ENCODE data around the gene SIPA1L3.

Gene SIPA1L3

DNA sequence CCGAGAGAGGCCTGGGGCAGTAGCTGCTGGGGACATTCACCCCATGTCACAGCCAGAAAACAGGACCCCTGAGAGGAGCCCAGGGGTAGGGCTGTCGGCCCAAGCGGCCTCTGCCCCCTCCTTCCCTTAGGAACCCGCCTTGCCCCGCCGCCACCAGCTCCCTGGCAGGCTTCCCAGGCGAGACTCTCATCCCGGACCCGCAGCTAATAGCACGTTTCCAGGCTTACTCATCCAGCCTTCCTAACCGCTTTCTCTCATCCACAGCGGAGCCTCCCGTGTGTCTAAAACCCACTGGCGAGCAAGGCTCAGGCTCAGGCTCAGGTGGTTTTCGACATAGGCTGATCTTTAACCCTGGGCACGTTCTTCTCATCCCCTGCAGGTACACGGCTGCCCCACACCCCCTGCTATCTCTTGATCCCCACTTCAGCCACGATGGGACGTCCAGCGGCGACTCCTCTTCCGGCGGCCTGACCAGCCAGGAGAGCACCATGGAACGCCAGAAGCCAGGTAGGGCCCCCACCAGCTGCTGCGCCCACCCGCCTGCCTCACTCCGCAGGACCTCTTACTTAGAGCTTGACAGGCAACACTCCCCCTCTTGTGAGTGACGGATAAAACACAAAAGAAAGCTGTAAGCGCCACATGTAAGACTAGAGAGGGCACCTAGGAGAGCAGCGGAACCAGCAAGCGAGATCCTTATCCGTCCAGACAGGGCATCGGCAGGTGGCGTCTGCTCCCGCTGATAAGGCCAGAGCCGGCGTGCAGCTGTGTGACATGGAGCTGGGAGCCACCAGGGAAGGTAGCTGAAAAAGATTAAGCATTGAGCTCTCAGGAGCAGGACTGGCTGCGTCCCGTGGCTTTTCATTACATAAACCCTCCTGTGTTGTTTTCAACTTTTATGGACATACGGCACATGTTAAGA is 245.7 kb downstream of the SIPA1L3 start:
- H3K4me3 ChIP-seq (ENCODE audit: low read length), result no peak overlapping the region
- DNase-seq (ENCODE audit: low read depth), result no peak

DNA sequence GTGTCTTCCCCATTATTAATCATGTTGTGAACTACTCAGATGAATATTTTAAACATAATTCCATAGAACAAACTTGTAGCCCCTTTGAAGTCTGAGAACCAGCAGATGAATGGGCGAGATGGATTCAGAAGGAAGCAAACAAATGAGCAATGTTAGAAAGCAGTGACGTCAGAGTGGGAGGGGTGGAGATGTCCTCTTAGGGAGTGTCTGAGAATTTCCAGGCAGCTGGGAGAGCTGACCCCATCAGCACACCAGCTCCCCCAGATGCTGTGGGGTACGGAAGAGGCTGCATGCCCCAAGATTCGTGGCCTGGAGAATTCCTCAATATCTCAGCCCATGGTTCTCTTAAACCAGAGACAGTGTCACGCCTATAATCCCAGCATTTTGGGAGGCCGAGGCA is 248.4 kb downstream of the SIPA1L3 start:
- TF ChIP-seq, protein P1, sequence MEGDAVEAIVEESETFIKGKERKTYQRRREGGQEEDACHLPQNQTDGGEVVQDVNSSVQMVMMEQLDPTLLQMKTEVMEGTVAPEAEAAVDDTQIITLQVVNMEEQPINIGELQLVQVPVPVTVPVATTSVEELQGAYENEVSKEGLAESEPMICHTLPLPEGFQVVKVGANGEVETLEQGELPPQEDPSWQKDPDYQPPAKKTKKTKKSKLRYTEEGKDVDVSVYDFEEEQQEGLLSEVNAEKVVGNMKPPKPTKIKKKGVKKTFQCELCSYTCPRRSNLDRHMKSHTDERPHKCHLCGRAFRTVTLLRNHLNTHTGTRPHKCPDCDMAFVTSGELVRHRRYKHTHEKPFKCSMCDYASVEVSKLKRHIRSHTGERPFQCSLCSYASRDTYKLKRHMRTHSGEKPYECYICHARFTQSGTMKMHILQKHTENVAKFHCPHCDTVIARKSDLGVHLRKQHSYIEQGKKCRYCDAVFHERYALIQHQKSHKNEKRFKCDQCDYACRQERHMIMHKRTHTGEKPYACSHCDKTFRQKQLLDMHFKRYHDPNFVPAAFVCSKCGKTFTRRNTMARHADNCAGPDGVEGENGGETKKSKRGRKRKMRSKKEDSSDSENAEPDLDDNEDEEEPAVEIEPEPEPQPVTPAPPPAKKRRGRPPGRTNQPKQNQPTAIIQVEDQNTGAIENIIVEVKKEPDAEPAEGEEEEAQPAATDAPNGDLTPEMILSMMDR (conservative IDR thresholded peaks at IDR 0.05; ENCODE audit: low read length), result no peak
- DNase-seq (ENCODE audit: low read depth), result no peak
- H3K4me3 ChIP-seq (ENCODE audit: low read length), result no peak overlapping the region

More for the DNA sequence above, 245.7 kb downstream of the SIPA1L3 start:
- TF ChIP-seq, protein P1 (conservative IDR thresholded peaks at IDR 0.05; ENCODE audit: low read length), result no peak

DNA sequence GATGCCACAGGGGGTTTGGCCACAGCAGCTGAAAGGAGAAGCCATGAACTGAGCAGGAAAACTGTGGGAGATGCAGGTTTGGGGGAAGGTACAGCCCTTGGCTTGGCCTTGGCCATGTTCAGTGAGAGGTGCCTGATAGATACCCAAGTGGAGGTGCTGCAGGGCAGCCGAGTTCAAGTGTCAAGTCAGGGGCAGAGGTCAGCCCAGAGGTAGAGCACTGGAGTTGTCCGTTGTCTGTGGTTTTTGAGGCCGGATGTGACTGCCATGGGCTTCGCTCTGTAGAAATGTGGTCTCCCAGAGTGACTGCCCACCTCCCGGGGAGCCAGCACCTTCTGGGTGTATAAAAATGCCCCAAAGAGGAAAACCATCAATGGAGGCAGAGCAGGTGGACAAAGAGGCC is 251.7 kb downstream of the SIPA1L3 start:
- no peak overlapping the region for H3K4me3 ChIP-seq (ENCODE audit: low read length)
- TF ChIP-seq, protein P1 (conservative IDR thresholded peaks at IDR 0.05; ENCODE audit: low read length), result no peak
- DNase-seq (ENCODE audit: low read depth), result no peak

DNA sequence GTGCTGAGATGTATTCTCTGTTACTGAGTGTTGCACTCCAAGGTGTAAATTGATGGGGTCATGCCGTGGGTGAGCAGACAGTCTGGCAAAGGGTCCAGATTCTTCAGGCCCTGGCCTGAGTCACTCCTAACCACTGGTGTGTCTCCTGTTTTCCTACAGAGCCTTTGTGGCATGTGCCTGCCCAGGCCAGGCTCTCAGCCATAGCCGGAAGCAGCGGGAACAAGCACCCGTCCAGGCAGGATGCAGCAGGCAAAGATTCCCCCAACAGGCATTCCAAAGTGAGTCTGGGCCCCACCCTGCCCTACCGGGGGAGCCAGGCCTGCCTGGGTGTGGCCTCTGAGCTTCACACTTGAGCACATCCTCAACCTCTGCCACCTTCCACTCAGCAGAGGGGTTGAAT is 255.1 kb downstream of the SIPA1L3 start:
- no peak for DNase-seq (ENCODE audit: low read depth)
- no peak overlapping the region for H3K4me3 ChIP-seq (ENCODE audit: low read length)
- TF ChIP-seq, protein P1 (conservative IDR thresholded peaks at IDR 0.05; ENCODE audit: low read length), result no peak

DNA sequence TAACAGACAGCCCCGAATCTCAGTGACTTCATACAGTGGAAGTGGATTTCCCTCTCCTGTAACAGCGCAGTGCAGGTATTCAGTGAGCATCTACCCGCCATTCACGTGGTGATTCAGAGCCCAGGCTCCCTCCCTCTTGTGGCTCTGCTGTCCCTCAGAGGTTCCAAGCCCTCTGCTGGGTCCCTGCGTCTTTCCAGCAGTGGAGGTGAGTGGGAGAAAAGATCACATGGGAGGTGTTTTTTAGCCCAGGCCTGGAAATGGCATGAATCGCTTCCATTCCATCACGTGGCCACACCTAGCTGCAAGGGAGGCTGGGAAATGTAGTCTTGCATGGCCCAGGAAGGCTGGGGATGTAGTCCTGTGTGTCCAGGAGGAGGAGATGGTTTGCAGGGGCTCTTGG is 255.6 kb downstream of the SIPA1L3 start:
- TF ChIP-seq, protein P1 (conservative IDR thresholded peaks at IDR 0.05; ENCODE audit: low read length), result no peak
- DNase-seq (ENCODE audit: low read depth), result no peak
- no peak overlapping the region for H3K4me3 ChIP-seq (ENCODE audit: low read length)

DNA sequence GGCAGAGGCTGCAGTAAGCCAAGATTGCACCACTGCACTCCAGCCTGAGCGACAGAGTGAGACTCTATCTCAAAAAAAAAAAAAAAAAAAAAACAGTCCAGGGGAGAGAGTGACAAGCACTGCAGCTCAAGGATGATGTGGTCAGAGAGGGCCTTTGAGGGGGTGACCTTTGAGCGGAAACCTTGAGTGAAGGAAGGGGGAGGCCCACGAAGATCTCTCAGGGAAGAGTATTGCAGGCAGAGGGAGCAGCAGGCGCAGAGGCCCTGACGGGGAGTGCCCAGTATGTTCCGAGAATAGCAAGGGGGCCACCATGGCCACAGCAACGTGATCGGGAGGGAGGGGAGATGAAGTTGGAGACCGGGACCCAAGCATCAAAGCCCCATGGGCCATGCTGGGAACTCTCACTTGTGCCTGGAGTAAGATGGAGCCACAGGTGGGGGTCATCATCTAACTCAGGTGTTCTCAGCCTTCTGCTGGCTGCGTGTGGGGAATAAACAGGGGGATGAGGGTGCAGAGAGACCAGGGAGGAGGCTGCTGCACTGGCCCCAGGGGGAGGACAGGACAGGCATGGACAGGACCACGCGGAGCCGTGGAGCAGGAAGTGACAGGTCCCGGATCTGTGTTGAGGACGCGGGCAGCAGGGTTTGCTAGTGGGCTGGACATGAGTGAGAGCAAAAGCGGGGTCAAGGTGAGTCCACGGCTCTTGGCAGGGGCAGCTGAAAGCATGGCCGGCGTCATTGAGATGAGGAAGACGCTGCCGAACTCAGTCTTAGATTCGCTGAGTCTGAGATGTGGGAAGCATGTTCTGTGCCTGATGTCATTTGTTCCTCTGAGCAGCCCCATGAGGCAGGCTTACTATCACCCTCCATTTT is 256.6 kb downstream of the SIPA1L3 start:
- H3K4me3 ChIP-seq (ENCODE audit: low read length), result no peak overlapping the region
- TF ChIP-seq, protein P1 (conservative IDR thresholded peaks at IDR 0.05; ENCODE audit: low read length), result no peak
- DNase-seq (ENCODE audit: low read depth), result no peak

Data from AG10803 (cell line).